Endothelial cell of umbilical vein (primary cell): Measurements from ENCODE around the gene USP6. TPM values are rescaled to one million over a fixed set of nuclear protein-coding genes. Genes with fewer than 3 reads are reported as not detected.

ENCODE experiments used
- BruUV-seq: library from RNA; stranded (reverse); fragments of 400-500 nt; replicated peaks from 2 replicates; lab custom pipeline; 2021; lab: Mats Ljungman, UMichigan
- CTCF ChIA-PET: fragments of 300-600, 350-600 bp; sonication (Branson Sonifier 250); formaldehyde crosslinking; loops from one replicate; lab custom pipeline; 2021; ENCODE audit warnings: antibody characterized with exemption, inconsistent platforms; lab: Charles Lee
- POLR2A ChIA-PET: fragments of 300-600, 350-600 bp; sonication (Branson Sonifier 250); formaldehyde crosslinking; loops from one replicate; lab custom pipeline; 2021; ENCODE audit warnings: antibody characterized with exemption, inconsistent platforms; lab: Charles Lee
- DNase-seq: peaks from one replicate; pipeline ENCODE4 v3.0.0-alpha.2; 2011; ENCODE audit warnings: low read depth, low spot score
- FAIRE-seq: peaks from 2 replicates; lab custom pipeline; 2011; peaks lifted over from hg19 to GRCh38; lab: Jason Lieb, UNC
- H2AFZ ChIP-seq: 2 replicates; pipeline ENCODE4 v1.6.0; 2012; ENCODE audit warnings: low read depth, low read length, control low read depth, inconsistent platforms
- H3K27ac ChIP-seq: 2 replicates; pipeline ENCODE4 v1.5.1; 2011; ENCODE audit warnings: low read depth, mild to moderate bottlenecking, control low read depth, low read length, moderate library complexity; ENCODE audit not compliant: insufficient read depth
- H3K27me3 ChIP-seq, 2 experiments: 2 replicates each; pipeline versions ENCODE4 v1.6.0 to v1.6.1; 2011; ENCODE audit warnings: low read length in 2 of 2, mixed read lengths in 1 of 2; ENCODE audit not compliant: control insufficient read depth in 2 of 2, insufficient read depth in 2 of 2
- H3K36me3 ChIP-seq, 2 experiments: 2 replicates in 1 of 2; 3 replicates in 1 of 2; pipeline ENCODE4 v1.5.1; 2011; ENCODE audit warnings: low read length in 2 of 2, mild to moderate bottlenecking in 1 of 2, moderate library complexity in 1 of 2; ENCODE audit not compliant: control insufficient read depth in 2 of 2, insufficient read depth in 2 of 2; ENCODE audit errors: extremely low read depth in 1 of 2
- H3K4me1 ChIP-seq: 3 replicates; pipeline ENCODE4 v1.5.1; 2011; ENCODE audit warnings: mild to moderate bottlenecking, low read length; ENCODE audit not compliant: control insufficient read depth, insufficient read depth; ENCODE audit errors: extremely low read depth
- H3K4me2 ChIP-seq: 2 replicates; pipeline ENCODE4 v1.6.1; 2011; ENCODE audit warnings: low read length, control low read depth, mixed read lengths; ENCODE audit not compliant: insufficient read depth
- H3K4me3 ChIP-seq, 3 experiments: fragments of 200-600 bp in 1 of 3; sonication (generic), shearing (Covaris generic) in 1 of 3; replicated peaks in 1 of 3; 2 replicates each; pipeline ENCODE4 v1.5.1; 2011 to 2016; ENCODE audit warnings: control low read depth in 3 of 3, low read length in 3 of 3, mild to moderate bottlenecking in 2 of 3, inconsistent platforms in 1 of 3, low read depth in 1 of 3, moderate library complexity in 1 of 3; ENCODE audit not compliant: insufficient read depth in 1 of 3
- H3K79me2 ChIP-seq: 2 replicates; pipeline ENCODE4 v1.6.0; 2012; ENCODE audit warnings: low read length, inconsistent platforms; ENCODE audit not compliant: control insufficient read depth, insufficient read depth
- H3K9ac ChIP-seq: replicated peaks from 2 replicates; pipeline ENCODE3; 2011; ENCODE audit warnings: low read length, control low read depth; ENCODE audit not compliant: insufficient read depth; ENCODE audit errors: extremely low read depth
- H3K9me1 ChIP-seq: replicated peaks from 3 replicates; pipeline ENCODE4 v1.6.0; 2011; ENCODE audit warnings: mild to moderate bottlenecking, low read length; ENCODE audit not compliant: control insufficient read depth, insufficient read depth; ENCODE audit errors: extremely low read depth
- H3K9me3 ChIP-seq: replicated peaks from 2 replicates; pipeline ENCODE4 v1.5.1; 2012; ENCODE audit warnings: low read length, inconsistent platforms; ENCODE audit not compliant: control insufficient read depth, insufficient read depth
- H4K20me1 ChIP-seq: replicated peaks from 2 replicates; pipeline ENCODE3; 2011; ENCODE audit warnings: mild to moderate bottlenecking, low read length; ENCODE audit not compliant: control insufficient read depth, insufficient read depth; ENCODE audit errors: extremely low read depth
- EZH2 ChIP-seq: IDR thresholded peaks from 2 replicates; pipeline ENCODE4 v1.6.1; 2012; ENCODE audit warnings: borderline replicate concordance, low read depth, mild to moderate bottlenecking, moderate library complexity, low read length, inconsistent platforms; ENCODE audit not compliant: severe bottlenecking
- FOS ChIP-seq: IDR thresholded peaks from 2 replicates; pipeline ENCODE4 v1.6.1; 2011; ENCODE audit warnings: mild to moderate bottlenecking, low read length, moderate library complexity, borderline replicate concordance; ENCODE audit not compliant: insufficient read depth
- GATA2 ChIP-seq: IDR thresholded peaks from 2 replicates; pipeline ENCODE4 v1.7.0; 2011; ENCODE audit warnings: low read depth, mild to moderate bottlenecking, moderate library complexity, mixed read lengths, low read length; ENCODE audit not compliant: insufficient read length, insufficient read depth
- JUN ChIP-seq: IDR thresholded peaks from 2 replicates; pipeline ENCODE4 v1.6.1; 2011; ENCODE audit warnings: borderline replicate concordance, low read depth; ENCODE audit not compliant: insufficient read length, insufficient read depth
- MYC ChIP-seq: IDR thresholded peaks from one replicate; pipeline ENCODE4 v1.6.1; 2011; ENCODE audit warnings: mild to moderate bottlenecking, low read depth, low read length
- POLR2A ChIP-seq: IDR thresholded peaks from 2 replicates; pipeline ENCODE4 v1.6.1; 2012; ENCODE audit warnings: low read depth, mild to moderate bottlenecking, control low read depth, low read length
- dilution Hi-C: fragments of 300-500 bp; cut with MboI; formaldehyde crosslinking; loops from one replicate; pipeline ENCODE4 v1.15.0; 2019; ENCODE audit warnings: low sequenced_read_pairs; ENCODE audit not compliant: extremely low pct_ligation_motif_present
- intact Hi-C: fragments of 100-400 bp; cut with micrococcal nuclease; formaldehyde crosslinking; loops from one replicate; pipeline ENCODE4 v1.10.0; 2022
- polyA plus RNA-seq, 4 experiments: library from polyadenylated mRNA; depleted of rRNA in 3 of 4; stranded (reverse) in 3 of 4; unstranded in 1 of 4; fragments of >200 nt; gene quantifications; 2 replicates each; pipeline versions ENCODE4 v1.2.1 to v1.2.3, GENCODE V29; 2011 to 2012; ENCODE audit warnings: missing spikeins in 1 of 4
- total RNA-seq: library from RNA; stranded (reverse); gene quantifications from 2 replicates; pipeline ENCODE4 v1.2.3, GENCODE V29; 2021
- TF ChIP-seq, protein P1 (sequence below), 2 donors: IDR thresholded peaks; 1 replicate in 1 of 2; 2 replicates in 1 of 2; pipeline ENCODE4 v1.5.1; 2011; ENCODE audit warnings: low read length in 2 of 2, mild to moderate bottlenecking in 2 of 2, moderate library complexity in 2 of 2, control low read depth in 1 of 2, inconsistent platforms in 1 of 2, low read depth in 1 of 2; ENCODE audit not compliant: insufficient read depth in 1 of 2; ENCODE audit errors: extremely low read depth in 1 of 2
- TF ChIP-seq, protein P2 (sequence below): IDR thresholded peaks from 2 replicates; pipeline ENCODE4 v1.6.1; 2011; ENCODE audit not compliant: insufficient read depth, insufficient read length

USP6 gene
- total and polyA plus RNA-seq, 2 donors (not counting 3 experiments of a cell fraction or from before 2014, with no cell fraction given) = under 0.01 to 0.15 TPM

DNA sequence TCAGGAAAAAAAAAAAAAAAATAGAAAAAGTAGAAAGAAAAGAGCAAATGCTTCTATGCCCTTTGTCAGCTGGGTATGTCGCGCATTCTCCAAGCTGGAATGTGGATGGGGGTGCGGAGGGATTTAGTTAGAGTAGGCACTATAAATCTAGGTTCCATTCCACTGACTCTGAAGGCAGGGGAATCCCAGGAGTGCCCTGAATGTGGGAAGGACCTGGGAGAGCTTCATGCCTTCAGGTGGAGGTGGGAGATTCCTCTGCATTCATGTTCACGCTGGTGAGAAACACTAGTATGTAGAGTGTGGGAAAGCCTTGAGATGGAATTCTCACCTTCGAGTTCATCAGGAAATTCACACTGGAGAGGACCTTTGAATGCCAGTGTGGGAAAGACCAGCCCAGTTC lies 16.6 kb upstream of the USP6 start:
- H3K9ac ChIP-seq = no peak overlapping the region
- H3K9me3 ChIP-seq = peaks cover 10% of the 10 kb centered on the region
- intact Hi-C loops (no loop called here), dilution Hi-C loops (no loop called here)
- no peak overlapping the region for H3K4me3 ChIP-seq
- H3K9me1 ChIP-seq = no peaks in the 10 kb centered on the region
- H4K20me1 ChIP-seq = no peaks in the 10 kb centered on the region
- no peak overlapping the region for H2AFZ ChIP-seq
- POLR2A ChIA-PET = no interaction called here
- CTCF ChIA-PET = no interaction called here
- DNase-seq (no peak), FAIRE-seq (no peak)
- H3K36me3 ChIP-seq = no peaks in the 10 kb centered on the region
- TF ChIP-seq MYC (no peak), EZH2 (no peak), JUN (no peak), POLR2A (no peak), FOS (no peak), GATA2 (no peak)
- TF ChIP-seq, protein P1, sequence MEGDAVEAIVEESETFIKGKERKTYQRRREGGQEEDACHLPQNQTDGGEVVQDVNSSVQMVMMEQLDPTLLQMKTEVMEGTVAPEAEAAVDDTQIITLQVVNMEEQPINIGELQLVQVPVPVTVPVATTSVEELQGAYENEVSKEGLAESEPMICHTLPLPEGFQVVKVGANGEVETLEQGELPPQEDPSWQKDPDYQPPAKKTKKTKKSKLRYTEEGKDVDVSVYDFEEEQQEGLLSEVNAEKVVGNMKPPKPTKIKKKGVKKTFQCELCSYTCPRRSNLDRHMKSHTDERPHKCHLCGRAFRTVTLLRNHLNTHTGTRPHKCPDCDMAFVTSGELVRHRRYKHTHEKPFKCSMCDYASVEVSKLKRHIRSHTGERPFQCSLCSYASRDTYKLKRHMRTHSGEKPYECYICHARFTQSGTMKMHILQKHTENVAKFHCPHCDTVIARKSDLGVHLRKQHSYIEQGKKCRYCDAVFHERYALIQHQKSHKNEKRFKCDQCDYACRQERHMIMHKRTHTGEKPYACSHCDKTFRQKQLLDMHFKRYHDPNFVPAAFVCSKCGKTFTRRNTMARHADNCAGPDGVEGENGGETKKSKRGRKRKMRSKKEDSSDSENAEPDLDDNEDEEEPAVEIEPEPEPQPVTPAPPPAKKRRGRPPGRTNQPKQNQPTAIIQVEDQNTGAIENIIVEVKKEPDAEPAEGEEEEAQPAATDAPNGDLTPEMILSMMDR (IDR thresholded peaks at IDR 0.05; ENCODE audit: extremely low read depth in 1 of 2, insufficient read depth in 1 of 2, low read depth in 1 of 2, low read length in 2 of 2) = no peak
- TF ChIP-seq, protein P2, sequence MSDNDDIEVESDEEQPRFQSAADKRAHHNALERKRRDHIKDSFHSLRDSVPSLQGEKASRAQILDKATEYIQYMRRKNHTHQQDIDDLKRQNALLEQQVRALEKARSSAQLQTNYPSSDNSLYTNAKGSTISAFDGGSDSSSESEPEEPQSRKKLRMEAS = no peak
- peaks cover 4 to 20% of the 10 kb centered on the region in 2 experiments for H3K27me3 ChIP-seq
- no peaks in the 10 kb centered on the region for H3K4me1 ChIP-seq
- no peak overlapping the region for H3K27ac ChIP-seq
- no peak overlapping the region for H3K4me2 ChIP-seq
- BruUV-seq = no TSS peak
- no peaks in the 10 kb centered on the region for H3K79me2 ChIP-seq
